Erythroblast (primary cell): ENCODE measurements around the gene TRIM33.
"Not testable (repeated sequence)": the region's sequence is repeated elsewhere in the genome, so short reads cannot be mapped to it uniquely, and the experiment has no call there.

Experiments used
- DNase-seq, 2 experiments: peaks; one replicate each; lab custom pipeline; 2025; lab: John Stamatoyannopoulos, UW
- GATA1 ChIP-seq: IDR thresholded peaks from 2 replicates; pipeline ENCODE4 v1.6.1; 2011; ENCODE audit warnings: low read depth, mild to moderate bottlenecking, control low read depth, low read length, moderate library complexity
- POLR2A ChIP-seq: IDR thresholded peaks from 2 replicates; pipeline ENCODE4 v1.6.1; 2011; ENCODE audit warnings: mild to moderate bottlenecking, low read length

Gene TRIM33

GRCh38 chr1:114388432-114389003 lies 122.5 kb downstream of the TRIM33 start:
- TF ChIP-seq GATA1 (no peak), POLR2A (no peak)

GRCh38 chr1:114387585-114387984 lies 123.4 kb downstream of the TRIM33 start:
- not testable (repeated sequence) for DNase-seq

More at GRCh38 chr1:114388432-114389003, 122.5 kb downstream of the TRIM33 start:
- DNase-seq, result peak; percentile 49 to 82

GRCh38 chr1:114387010-114387360 lies 124.0 kb downstream of the TRIM33 start:
- DNase-seq, result no peak

GRCh38 chr1:114386129-114387009 lies 124.6 kb downstream of the TRIM33 start:
- no peak for TF ChIP-seq GATA1
- TF ChIP-seq POLR2A, result no peak
- DNase-seq, result peak; percentile 21 to 41

More at GRCh38 chr1:114387010-114387360, 124.0 kb downstream of the TRIM33 start:
- no peak for TF ChIP-seq POLR2A
- no peak for TF ChIP-seq GATA1

GRCh38 chr1:114384922-114385321 lies 126.1 kb downstream of the TRIM33 start:
- DNase-seq, result peak; percentile 12 to 26
- TF ChIP-seq POLR2A (no peak), GATA1 (no peak)

GRCh38 chr1:114379987-114380386 lies 131.0 kb downstream of the TRIM33 start:
- TF ChIP-seq GATA1, result peak; percentile 61
- no peak for TF ChIP-seq POLR2A
- DNase-seq, result peak; percentile 75 to 94

- TF ChIP-seq GATA1 (no peak), POLR2A (no peak)
- no peak for DNase-seq
Measured at GRCh38 chr1:114379358-114379757, 131.6 kb downstream of the TRIM33 start.

- DNase-seq, result no peak
- no peak for TF ChIP-seq POLR2A
- TF ChIP-seq GATA1, result no peak
Measured at GRCh38 chr1:114377356-114377755, 133.6 kb downstream of the TRIM33 start.

GRCh38 chr1:114369930-114370329 lies 141.1 kb downstream of the TRIM33 start:
- TF ChIP-seq GATA1 (no peak), POLR2A (no peak)
- DNase-seq, result no peak

- DNase-seq, result peak in 1 of 2 experiments; percentile 17
Measured at GRCh38 chr1:114369266-114369919, 141.6 kb downstream of the TRIM33 start.

GRCh38 chr1:114368560-114369255 lies 142.3 kb downstream of the TRIM33 start:
- TF ChIP-seq GATA1, result no peak
- TF ChIP-seq POLR2A, result no peak
- no peak for DNase-seq

GRCh38 chr1:114367810-114368209 lies 143.2 kb downstream of the TRIM33 start:
- no peak for DNase-seq
- TF ChIP-seq POLR2A, result no peak
- TF ChIP-seq GATA1, result no peak

GRCh38 chr1:114363230-114363629 lies 147.8 kb downstream of the TRIM33 start:
- peak; percentile 30 to 43 for DNase-seq

GRCh38 chr1:114359791-114360190 lies 151.2 kb downstream of the TRIM33 start:
- DNase-seq, result no peak
- TF ChIP-seq GATA1 (no peak), POLR2A (no peak)
